Measurements from ENCODE around the gene OVCA2.

Gene OVCA2

GRCh38 chr17:2054512-2055291, 12.9 kb downstream of the OVCA2 start, which contains the start of gene HIC1:
HIC1 (plus strand) TSS chr17:2055103; CDS start chr17:2056691, 1,588 bp downstream.
- peak; percentile 87 for DNase-seq (ENCODE audit: low spot score)

- peak; percentile 83 for DNase-seq (ENCODE audit: low spot score)
Observed at GRCh38 chr17:2055292-2056205, 13.7 kb downstream of the OVCA2 start.

GRCh38 chr17:2056206-2057174, 14.7 kb downstream of the OVCA2 start:
- peak; percentile 48 for DNase-seq (ENCODE audit: low spot score)

GRCh38 chr17:2057175-2057759, 15.4 kb downstream of the OVCA2 start:
- no peak for DNase-seq (ENCODE audit: low spot score)

GRCh38 chr17:2057760-2058585, 16.2 kb downstream of the OVCA2 start:
- DNase-seq (ENCODE audit: low spot score): no peak

- no peak for DNase-seq (ENCODE audit: low spot score)
Observed at GRCh38 chr17:2058586-2059546, 17.0 kb downstream of the OVCA2 start.

- DNase-seq (ENCODE audit: low spot score): no peak
Observed at GRCh38 chr17:2059547-2060384, 17.9 kb downstream of the OVCA2 start.

GRCh38 chr17:2060385-2060658, 18.5 kb downstream of the OVCA2 start:
- DNase-seq (ENCODE audit: low spot score): no peak

- DNase-seq (ENCODE audit: low spot score): no peak
Observed at GRCh38 chr17:2060681-2061440, 19.0 kb downstream of the OVCA2 start.

GRCh38 chr17:2061441-2061958, 19.7 kb downstream of the OVCA2 start:
- DNase-seq (ENCODE audit: low spot score): no peak

GRCh38 chr17:2062571-2063183, 20.9 kb downstream of the OVCA2 start:
- no peak for DNase-seq (ENCODE audit: low spot score)

GRCh38 chr17:2063261-2064146, 21.7 kb downstream of the OVCA2 start:
- DNase-seq (ENCODE audit: low spot score): no peak

GRCh38 chr17:2064147-2064489, 22.3 kb downstream of the OVCA2 start:
- no peak for DNase-seq (ENCODE audit: low spot score)

- DNase-seq (ENCODE audit: low spot score): no peak
Observed at GRCh38 chr17:2064520-2064971, 22.7 kb downstream of the OVCA2 start.

GRCh38 chr17:2064980-2065785, 23.4 kb downstream of the OVCA2 start:
- peak; percentile 74 for DNase-seq (ENCODE audit: low spot score)

Data from GM03348 (cell line).